WTC11 (cell line): Measurements from ENCODE around the gene RIN1. TPM values are rescaled to one million over a fixed set of nuclear protein-coding genes. Genes with fewer than 3 reads are reported as not detected.

ENCODE experiments used
- ELF4 ChIP-seq: sonication (generic); formaldehyde crosslinking; IDR thresholded peaks from 2 replicates; pipeline ENCODE4 v1.8.1; 2022; ENCODE audit warnings: low read depth, mild to moderate bottlenecking, moderate library complexity, missing genetic modification reagents
- GABPB1 ChIP-seq: sonication (generic); formaldehyde crosslinking; IDR thresholded peaks from 2 replicates; pipeline ENCODE4 v1.8.1; 2023; ENCODE audit warnings: mild to moderate bottlenecking, missing genetic modification reagents
- GRHL2 ChIP-seq: fragments of 250-450 bp; sonication (Bioruptor Pico); IDR thresholded peaks from 2 replicates; pipeline ENCODE4 v1.8.0; 2022; ENCODE audit warnings: mild to moderate bottlenecking, moderate library complexity; ENCODE audit not compliant: insufficient replicate concordance, severe bottlenecking
- IRF2 ChIP-seq: sonication (generic); formaldehyde crosslinking; IDR thresholded peaks from 2 replicates; pipeline ENCODE4 v1.8.0; 2022; ENCODE audit warnings: low read depth, missing genetic modification reagents, borderline replicate concordance
- KAT7 ChIP-seq: sonication (generic); formaldehyde crosslinking; IDR thresholded peaks from 2 replicates; pipeline ENCODE4 v1.8.1; 2023; ENCODE audit warnings: missing genetic modification reagents, mild to moderate bottlenecking, borderline replicate concordance
- MYBL2 ChIP-seq: sonication (generic); formaldehyde crosslinking; IDR thresholded peaks from 2 replicates; pipeline ENCODE4 v1.8.1; 2023; ENCODE audit warnings: mild to moderate bottlenecking, moderate library complexity, missing genetic modification reagents
- NR2C2 ChIP-seq: sonication (generic); formaldehyde crosslinking; IDR thresholded peaks from 2 replicates; pipeline ENCODE4 v1.8.0; 2022; ENCODE audit warnings: mild to moderate bottlenecking, missing genetic modification reagents
- NR3C1 ChIP-seq: sonication (generic); formaldehyde crosslinking; conservative IDR thresholded peaks from 2 replicates; pipeline ENCODE4 v1.8.1; 2023; ENCODE audit warnings: low read depth, mild to moderate bottlenecking, missing genetic modification reagents
- OVOL2 ChIP-seq: fragments of 250-450 bp; sonication (Bioruptor Pico); IDR thresholded peaks from 2 replicates; pipeline ENCODE4 v1.9.0; 2021; ENCODE audit warnings: mild to moderate bottlenecking, borderline replicate concordance
- RORB ChIP-seq: fragments of 250-450 bp; sonication (Bioruptor Pico); IDR thresholded peaks from 2 replicates; pipeline ENCODE4 v1.9.0; 2021; ENCODE audit warnings: mild to moderate bottlenecking
- SMAD3 ChIP-seq: sonication (generic); formaldehyde crosslinking; IDR thresholded peaks from 2 replicates; pipeline ENCODE4 v1.8.0; 2022; ENCODE audit warnings: missing genetic modification reagents, mild to moderate bottlenecking, borderline replicate concordance
- SMAD4 ChIP-seq: sonication (generic); formaldehyde crosslinking; IDR thresholded peaks from 2 replicates; pipeline ENCODE4 v1.8.0; 2022; ENCODE audit warnings: mild to moderate bottlenecking, missing genetic modification reagents
- TP53 ChIP-seq: sonication (generic); formaldehyde crosslinking; IDR thresholded peaks from 2 replicates; pipeline ENCODE4 v1.8.1; 2023; ENCODE audit warnings: mild to moderate bottlenecking, missing genetic modification reagents
- ZBTB21 ChIP-seq: sonication (generic); formaldehyde crosslinking; IDR thresholded peaks from 2 replicates; pipeline ENCODE4 v1.8.1; 2023; ENCODE audit warnings: mild to moderate bottlenecking, missing genetic modification reagents, borderline replicate concordance
- ZNF219 ChIP-seq: sonication (generic); formaldehyde crosslinking; IDR thresholded peaks from 2 replicates; pipeline ENCODE4 v1.8.0; 2023; ENCODE audit warnings: missing genetic modification reagents, mild to moderate bottlenecking, borderline replicate concordance
- ZNF416 ChIP-seq: fragments of 250-450 bp; sonication (Bioruptor Pico); IDR thresholded peaks from 2 replicates; pipeline ENCODE4 v1.9.0; 2021; ENCODE audit warnings: mild to moderate bottlenecking, inconsistent platforms
- ZNF423 ChIP-seq: fragments of 250-450 bp; sonication (Bioruptor Pico); IDR thresholded peaks from 2 replicates; pipeline ENCODE4 v2.1.2; 2022; ENCODE audit warnings: mild to moderate bottlenecking, moderate library complexity
- total RNA-seq: library from RNA; stranded (reverse); gene quantifications from 3 replicates; pipeline ENCODE4 v1.2.3, GENCODE V29; 2021
- TF ChIP-seq, protein P1 (sequence below): sonication (generic); formaldehyde crosslinking; conservative IDR thresholded peaks from 2 replicates; pipeline ENCODE4 v1.8.1; 2023; ENCODE audit warnings: mild to moderate bottlenecking, low read depth, missing genetic modification reagents, moderate library complexity
- TF ChIP-seq, protein P2 (sequence below): fragments of 250-450 bp; sonication (Bioruptor Pico); conservative IDR thresholded peaks from 2 replicates; pipeline ENCODE4 v1.9.0; 2021; ENCODE audit warnings: mild to moderate bottlenecking
- TF ChIP-seq, protein P3 (sequence below): sonication (generic); formaldehyde crosslinking; conservative IDR thresholded peaks from 2 replicates; pipeline ENCODE4 v1.8.1; 2022; ENCODE audit warnings: mild to moderate bottlenecking, missing genetic modification reagents
- TF ChIP-seq, protein P4 (sequence below): sonication (generic); formaldehyde crosslinking; IDR thresholded peaks from 2 replicates; pipeline ENCODE4 v1.8.1; 2022; ENCODE audit warnings: mild to moderate bottlenecking, missing genetic modification reagents, moderate library complexity, borderline replicate concordance
- TF ChIP-seq, protein P5 (sequence below): sonication (generic); formaldehyde crosslinking; IDR thresholded peaks from 2 replicates; pipeline ENCODE4 v1.8.1; 2022; ENCODE audit warnings: mild to moderate bottlenecking, moderate library complexity, missing genetic modification reagents
- TF ChIP-seq, protein P6 (sequence below): sonication (generic); formaldehyde crosslinking; IDR thresholded peaks from 2 replicates; pipeline ENCODE4 v1.8.0; 2022; ENCODE audit warnings: mild to moderate bottlenecking, missing genetic modification reagents
- TF ChIP-seq, protein P7 (sequence below): sonication (generic); formaldehyde crosslinking; IDR thresholded peaks from 2 replicates; pipeline ENCODE4 v1.8.0; 2023; ENCODE audit warnings: mild to moderate bottlenecking, missing genetic modification reagents
- TF ChIP-seq, protein P8 (sequence below): sonication (generic); formaldehyde crosslinking; IDR thresholded peaks from 2 replicates; pipeline ENCODE4 v1.8.0; 2022; ENCODE audit warnings: mild to moderate bottlenecking, missing genetic modification reagents

RIN1 gene
- total RNA-seq, 1 experiment from 2014 or later = 5.0 TPM

DNA sequence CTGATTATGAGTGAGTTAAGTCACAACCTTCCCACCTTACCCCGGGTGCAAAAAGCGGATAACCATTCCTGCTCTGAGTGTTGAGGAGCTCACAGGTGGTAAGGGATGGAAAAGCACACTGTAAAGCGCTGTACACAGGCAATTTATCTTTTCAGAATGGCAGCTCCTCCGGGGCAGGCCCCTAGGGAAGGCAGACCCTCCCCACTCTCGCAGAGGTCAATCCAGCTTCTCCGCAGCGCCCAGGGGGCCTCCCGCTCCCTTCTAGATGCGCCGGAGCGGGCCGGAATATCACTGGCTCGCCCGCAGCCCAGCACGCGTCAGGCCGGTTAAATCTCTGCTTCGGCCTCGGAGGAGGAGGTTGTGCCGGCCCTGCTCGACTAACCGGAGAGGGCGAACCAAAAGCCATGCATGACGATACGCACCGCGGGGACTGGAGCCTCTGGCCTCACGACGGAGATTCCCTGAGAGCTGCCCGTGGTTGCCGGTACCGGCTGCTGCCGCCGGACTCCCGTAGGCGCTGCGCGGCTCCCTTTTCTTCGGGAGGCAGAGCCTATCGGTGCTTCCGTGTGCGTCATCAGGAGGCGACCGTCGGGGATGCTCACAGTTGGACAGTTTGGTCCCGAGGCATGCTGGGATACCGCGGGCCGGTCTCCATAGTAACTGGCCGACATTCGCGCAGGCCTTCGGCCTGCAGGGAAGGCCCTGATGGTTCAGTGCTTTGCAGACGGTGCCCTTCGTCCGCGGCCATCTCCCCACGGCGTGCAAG lies 8.5 kb upstream of the RIN1 start, which contains the start of gene BRMS1 (continued):
- TF ChIP-seq, protein P1, sequence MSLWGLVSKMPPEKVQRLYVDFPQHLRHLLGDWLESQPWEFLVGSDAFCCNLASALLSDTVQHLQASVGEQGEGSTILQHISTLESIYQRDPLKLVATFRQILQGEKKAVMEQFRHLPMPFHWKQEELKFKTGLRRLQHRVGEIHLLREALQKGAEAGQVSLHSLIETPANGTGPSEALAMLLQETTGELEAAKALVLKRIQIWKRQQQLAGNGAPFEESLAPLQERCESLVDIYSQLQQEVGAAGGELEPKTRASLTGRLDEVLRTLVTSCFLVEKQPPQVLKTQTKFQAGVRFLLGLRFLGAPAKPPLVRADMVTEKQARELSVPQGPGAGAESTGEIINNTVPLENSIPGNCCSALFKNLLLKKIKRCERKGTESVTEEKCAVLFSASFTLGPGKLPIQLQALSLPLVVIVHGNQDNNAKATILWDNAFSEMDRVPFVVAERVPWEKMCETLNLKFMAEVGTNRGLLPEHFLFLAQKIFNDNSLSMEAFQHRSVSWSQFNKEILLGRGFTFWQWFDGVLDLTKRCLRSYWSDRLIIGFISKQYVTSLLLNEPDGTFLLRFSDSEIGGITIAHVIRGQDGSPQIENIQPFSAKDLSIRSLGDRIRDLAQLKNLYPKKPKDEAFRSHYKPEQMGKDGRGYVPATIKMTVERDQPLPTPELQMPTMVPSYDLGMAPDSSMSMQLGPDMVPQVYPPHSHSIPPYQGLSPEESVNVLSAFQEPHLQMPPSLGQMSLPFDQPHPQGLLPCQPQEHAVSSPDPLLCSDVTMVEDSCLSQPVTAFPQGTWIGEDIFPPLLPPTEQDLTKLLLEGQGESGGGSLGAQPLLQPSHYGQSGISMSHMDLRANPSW (CRISPR knock-in tag) = no peak
- TF ChIP-seq RORB (CRISPR knock-in tag) (no peak), ZNF423 (CRISPR knock-in tag) (no peak), SMAD4 (CRISPR knock-in tag) (no peak; the same call in 1 of the 2 replicates), ELF4 (no peak), ZBTB21 (CRISPR knock-in tag) (0 out of 2 replicates have a peak, but pooled peaks have one; percentile 74), GRHL2 (CRISPR knock-in tag) (no peak), NR3C1 (CRISPR knock-in tag) (no peak), GABPB1 (CRISPR knock-in tag) (no peak), KAT7 (CRISPR knock-in tag) (no peak), NR2C2 (CRISPR knock-in tag) (no peak), ZNF416 (CRISPR knock-in tag) (0 out of 2 replicates have a peak, but pooled peaks have one; percentile 55), SMAD3 (CRISPR knock-in tag) (peak; percentile 74), MYBL2 (CRISPR knock-in tag) (no peak), OVOL2 (CRISPR knock-in tag) (no peak), TP53 (CRISPR knock-in tag) (0 out of 2 replicates have a peak, but pooled peaks have one; percentile 45), IRF2 (CRISPR knock-in tag) (no peak), ZNF219 (0 out of 2 replicates have a peak, but pooled peaks have one; percentile 62)
- TF ChIP-seq, protein P2, sequence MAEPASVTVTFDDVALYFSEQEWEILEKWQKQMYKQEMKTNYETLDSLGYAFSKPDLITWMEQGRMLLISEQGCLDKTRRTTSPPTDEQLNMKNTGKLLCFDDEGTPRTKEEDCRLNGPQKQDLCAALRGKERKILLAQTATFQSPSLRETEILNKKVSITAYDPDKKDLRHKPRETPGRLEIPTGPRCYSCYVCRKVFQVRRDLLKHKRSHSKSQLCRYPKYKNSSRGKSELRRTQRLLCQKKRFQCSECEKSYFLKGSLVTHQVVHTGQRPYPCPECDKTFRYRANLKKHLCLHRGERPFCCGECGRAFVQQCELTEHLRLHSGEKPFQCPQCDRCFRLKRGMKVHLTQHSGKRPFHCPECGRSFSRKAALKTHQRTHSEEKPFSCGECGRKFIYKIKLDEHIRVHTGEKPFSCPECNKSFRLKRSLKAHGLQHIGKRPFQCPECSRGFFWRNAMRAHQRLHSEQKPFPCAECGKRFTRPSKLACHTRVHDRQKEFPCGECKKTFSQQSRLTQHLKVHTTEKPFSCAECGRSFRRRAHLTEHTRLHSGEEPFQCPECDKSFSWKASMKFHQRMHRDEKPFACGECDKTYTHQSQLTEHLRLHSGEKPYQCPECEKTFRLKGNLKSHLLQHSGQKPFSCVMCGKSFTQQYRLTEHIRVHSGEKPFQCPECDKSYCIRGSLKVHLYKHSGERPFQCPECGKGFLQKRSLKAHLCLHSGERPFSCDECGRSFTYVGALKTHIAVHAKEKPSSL = no peak
- TF ChIP-seq, protein P3, sequence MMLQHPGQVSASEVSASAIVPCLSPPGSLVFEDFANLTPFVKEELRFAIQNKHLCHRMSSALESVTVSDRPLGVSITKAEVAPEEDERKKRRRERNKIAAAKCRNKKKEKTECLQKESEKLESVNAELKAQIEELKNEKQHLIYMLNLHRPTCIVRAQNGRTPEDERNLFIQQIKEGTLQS = no peak
- TF ChIP-seq, protein P4, sequence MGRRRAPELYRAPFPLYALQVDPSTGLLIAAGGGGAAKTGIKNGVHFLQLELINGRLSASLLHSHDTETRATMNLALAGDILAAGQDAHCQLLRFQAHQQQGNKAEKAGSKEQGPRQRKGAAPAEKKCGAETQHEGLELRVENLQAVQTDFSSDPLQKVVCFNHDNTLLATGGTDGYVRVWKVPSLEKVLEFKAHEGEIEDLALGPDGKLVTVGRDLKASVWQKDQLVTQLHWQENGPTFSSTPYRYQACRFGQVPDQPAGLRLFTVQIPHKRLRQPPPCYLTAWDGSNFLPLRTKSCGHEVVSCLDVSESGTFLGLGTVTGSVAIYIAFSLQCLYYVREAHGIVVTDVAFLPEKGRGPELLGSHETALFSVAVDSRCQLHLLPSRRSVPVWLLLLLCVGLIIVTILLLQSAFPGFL (CRISPR knock-in tag) = no peak
- TF ChIP-seq, protein P5, sequence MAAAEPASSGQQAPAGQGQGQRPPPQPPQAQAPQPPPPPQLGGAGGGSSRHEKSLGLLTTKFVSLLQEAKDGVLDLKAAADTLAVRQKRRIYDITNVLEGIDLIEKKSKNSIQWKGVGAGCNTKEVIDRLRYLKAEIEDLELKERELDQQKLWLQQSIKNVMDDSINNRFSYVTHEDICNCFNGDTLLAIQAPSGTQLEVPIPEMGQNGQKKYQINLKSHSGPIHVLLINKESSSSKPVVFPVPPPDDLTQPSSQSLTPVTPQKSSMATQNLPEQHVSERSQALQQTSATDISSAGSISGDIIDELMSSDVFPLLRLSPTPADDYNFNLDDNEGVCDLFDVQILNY (CRISPR knock-in tag) = no peak
- TF ChIP-seq, protein P6, sequence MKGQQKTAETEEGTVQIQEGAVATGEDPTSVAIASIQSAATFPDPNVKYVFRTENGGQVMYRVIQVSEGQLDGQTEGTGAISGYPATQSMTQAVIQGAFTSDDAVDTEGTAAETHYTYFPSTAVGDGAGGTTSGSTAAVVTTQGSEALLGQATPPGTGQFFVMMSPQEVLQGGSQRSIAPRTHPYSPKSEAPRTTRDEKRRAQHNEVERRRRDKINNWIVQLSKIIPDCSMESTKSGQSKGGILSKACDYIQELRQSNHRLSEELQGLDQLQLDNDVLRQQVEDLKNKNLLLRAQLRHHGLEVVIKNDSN (CRISPR knock-in tag) = no peak
- TF ChIP-seq, protein P7, sequence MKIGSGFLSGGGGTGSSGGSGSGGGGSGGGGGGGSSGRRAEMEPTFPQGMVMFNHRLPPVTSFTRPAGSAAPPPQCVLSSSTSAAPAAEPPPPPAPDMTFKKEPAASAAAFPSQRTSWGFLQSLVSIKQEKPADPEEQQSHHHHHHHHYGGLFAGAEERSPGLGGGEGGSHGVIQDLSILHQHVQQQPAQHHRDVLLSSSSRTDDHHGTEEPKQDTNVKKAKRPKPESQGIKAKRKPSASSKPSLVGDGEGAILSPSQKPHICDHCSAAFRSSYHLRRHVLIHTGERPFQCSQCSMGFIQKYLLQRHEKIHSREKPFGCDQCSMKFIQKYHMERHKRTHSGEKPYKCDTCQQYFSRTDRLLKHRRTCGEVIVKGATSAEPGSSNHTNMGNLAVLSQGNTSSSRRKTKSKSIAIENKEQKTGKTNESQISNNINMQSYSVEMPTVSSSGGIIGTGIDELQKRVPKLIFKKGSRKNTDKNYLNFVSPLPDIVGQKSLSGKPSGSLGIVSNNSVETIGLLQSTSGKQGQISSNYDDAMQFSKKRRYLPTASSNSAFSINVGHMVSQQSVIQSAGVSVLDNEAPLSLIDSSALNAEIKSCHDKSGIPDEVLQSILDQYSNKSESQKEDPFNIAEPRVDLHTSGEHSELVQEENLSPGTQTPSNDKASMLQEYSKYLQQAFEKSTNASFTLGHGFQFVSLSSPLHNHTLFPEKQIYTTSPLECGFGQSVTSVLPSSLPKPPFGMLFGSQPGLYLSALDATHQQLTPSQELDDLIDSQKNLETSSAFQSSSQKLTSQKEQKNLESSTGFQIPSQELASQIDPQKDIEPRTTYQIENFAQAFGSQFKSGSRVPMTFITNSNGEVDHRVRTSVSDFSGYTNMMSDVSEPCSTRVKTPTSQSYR (CRISPR knock-in tag) = 0 out of 2 replicates have a peak, but pooled peaks have one; percentile 14
- TF ChIP-seq, protein P8, sequence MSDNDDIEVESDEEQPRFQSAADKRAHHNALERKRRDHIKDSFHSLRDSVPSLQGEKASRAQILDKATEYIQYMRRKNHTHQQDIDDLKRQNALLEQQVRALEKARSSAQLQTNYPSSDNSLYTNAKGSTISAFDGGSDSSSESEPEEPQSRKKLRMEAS (CRISPR knock-in tag) = peak; percentile 60
